Stimulated activated CD4-positive, alpha-beta T cell treated with anti-CD3 and anti-CD28 coated beads, Interleukin-4, amount 100 ng/mL, for 48 hours (primary cell): Measurements from ENCODE around the gene CDX1.

Source experiments
- DNase-seq, 2 donors: peaks; one replicate each; pipeline ENCODE4 v3.0.0-alpha.2; 2020; ENCODE audit warnings: low read depth in 2 of 2

The CDX1 gene

DNA sequence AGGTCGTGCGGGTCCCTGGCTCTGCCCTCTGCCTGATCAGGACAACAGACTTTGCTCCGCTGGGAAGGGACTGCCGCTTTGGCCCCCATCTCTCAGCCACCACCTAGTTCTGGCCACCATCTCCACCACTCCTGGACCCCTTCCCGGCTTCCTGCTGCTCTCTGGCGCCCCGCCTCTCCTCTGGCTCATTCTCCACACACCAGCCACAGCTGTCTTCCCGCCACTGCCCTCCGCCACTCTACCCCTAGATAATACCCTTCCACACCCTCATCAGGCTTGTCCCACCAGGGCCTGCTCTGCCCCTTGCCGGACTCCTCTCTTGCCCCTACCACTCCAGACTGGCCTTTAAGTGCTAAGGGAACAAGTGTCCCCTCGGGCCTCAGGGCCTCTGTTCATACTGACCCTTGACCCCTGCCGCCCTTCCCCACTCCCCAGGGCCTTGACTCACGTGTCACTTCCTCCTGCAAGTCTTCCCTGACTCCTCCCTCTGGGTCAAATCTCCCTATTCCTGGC lies 3.0 kb upstream of the CDX1 start:
- no peak for DNase-seq

DNA sequence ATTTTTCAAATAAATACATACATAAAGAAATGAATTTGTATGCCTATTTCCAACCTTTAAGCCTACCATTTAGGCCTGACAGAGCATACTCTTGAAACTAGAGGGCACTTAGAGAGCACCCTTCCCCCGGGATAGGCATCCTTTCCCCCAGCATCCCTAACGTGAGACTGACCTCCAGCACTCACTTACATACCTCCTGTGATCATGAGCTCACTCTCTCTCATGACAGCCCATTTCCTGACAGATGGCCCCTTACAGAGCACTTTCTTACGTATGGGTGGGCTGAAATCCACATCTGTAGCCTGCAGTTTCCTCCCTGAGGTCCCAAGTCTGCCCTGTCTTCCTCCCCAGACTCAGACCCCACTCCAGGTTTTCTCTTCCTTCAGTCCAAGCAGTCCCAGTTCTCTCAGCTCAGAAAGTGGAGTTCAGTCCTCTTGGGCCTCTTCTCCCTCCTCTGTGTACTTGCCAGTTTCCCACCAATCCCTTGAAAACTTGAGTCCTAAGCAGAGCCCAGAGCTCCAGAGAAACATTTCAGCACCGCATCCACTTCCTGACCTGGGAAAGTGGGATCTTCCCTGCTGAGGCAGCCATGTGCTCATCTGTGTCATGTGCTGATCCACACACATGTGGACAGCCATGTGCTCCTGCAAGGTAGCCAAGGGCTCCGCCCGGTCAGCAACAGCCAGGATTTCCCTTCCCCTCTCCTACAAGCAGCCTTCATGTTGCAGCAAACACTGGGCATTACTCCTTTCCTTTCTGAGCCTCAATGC lies 2.2 kb upstream of the CDX1 start:
- DNase-seq, result no peak

DNA sequence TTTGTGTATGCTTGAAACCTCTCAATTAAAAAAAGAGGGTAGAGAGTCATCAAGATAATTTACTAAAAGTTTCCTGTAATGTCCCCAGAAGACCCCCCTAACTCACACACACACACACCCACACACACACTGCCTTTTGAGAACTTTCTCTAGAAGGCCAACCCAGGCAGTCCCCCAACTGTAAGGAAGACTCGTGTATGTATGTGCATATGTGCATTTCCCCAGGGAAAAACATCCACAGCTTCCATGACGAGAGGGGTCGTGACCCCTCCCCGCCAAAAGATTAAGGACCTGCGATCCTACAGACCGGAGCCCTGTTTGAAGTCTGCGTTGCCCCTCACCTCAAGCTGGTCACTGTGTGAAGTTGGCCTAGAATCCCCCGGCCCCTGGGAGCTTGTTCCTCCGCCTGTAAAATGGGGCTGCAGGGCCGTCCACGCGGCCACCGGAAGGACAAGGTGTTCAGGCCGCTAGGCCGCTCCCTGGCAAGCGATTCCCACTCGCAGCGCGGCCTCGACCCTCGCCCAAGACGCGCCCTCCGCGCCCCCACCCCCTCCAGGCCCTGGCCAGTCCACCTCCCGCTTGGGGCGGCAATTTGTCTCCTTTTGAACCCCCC lies 435 bp upstream of the CDX1 start:
- no peak for DNase-seq

DNA sequence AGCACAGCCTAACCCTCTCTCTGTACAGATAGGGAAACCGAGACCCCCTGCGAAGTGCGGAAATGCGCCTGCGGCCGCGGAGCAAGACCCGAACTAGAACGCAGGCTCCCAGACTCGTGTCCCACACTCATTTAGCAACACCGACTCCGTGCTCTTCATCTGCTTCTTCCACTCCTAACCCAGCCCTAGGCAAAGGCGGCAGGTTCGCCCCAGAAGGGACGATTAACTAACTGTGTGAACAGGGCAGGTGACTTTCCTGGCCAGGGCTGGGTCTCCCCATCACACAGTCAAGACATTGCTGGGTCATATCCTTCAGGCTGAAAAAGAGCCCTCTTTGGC lies 903 bp downstream of the CDX1 start:
- DNase-seq, result no peak

DNA sequence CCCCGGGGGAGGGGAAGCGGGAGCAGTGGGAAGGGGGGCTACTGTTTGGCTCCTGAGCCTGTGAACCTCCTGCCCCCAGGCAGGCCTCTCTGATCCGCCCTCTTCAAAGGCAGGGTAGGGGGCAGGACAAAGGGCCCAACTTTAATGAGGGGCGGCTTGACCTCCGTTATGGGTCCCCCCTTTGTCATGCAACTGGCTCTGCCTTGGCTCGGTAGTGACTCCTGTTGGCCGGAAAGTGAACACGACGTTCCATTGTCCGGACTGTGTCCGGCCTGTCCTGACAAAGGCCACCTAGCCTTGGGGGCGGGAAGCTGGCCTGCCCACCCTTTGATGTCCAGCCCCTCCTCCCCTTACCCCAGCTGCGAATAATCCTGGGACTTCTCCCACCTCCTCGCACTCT lies 1.3 kb downstream of the CDX1 start:
- no peak for DNase-seq

DNA sequence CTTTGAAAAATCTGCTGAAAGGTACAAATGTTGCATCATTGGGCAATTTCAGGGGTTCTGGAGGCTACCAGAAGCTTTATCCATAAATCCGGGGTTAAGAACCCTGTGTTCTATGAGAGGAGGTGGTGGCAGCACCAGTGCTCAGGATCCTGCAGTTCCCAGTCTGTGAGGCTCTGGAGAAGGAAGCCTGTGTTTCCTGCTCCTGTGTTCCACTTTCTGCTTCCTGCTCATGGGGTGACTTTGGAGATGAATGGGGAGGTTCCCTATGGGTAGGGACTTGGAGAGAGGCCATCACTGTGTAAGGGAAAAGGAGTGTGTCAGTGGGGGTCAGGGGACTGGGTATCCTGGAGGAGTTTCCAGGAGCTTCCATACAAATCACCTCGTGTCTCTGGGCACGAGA lies 2.3 kb downstream of the CDX1 start:
- DNase-seq, result no peak

DNA sequence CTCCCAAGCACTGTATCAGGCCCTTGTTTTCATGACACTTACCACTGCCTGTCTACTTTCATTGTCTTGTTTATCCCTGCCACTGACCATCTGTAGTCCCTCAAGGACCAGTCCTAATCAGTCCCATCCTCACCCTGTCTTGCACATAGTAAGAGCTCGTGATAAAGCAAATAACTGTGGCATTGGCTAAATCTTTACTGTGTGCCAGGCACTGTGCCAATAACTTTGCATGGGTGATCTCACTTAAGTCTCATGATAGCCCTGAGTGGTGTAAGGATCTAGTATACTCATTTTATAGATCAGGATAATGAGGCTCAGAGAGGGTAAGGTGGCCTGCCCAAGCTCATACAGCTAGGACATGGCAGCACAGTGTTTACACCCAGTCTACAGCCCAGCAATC lies 5.6 kb downstream of the CDX1 start:
- DNase-seq, result no peak

DNA sequence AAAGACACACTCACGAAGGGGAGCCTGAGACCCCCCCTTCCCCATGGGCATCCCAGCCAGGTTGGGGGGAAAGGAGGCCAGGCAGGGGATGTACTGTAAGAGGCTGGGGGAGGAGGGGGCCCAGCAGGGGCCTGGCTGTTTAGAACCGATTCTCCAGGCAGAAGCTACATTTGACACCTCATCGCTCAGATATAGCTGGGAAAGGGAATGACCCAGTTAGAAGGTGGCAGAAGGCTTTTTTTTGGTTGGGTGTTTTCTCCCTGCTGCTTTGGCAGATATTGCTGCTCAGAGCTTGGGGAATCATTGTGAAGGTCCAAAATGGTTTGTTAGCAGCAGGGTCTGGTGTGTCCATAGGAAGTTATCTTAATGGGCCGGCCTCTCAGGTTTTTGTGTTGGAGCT lies 6.0 kb downstream of the CDX1 start:
- no peak for DNase-seq

DNA sequence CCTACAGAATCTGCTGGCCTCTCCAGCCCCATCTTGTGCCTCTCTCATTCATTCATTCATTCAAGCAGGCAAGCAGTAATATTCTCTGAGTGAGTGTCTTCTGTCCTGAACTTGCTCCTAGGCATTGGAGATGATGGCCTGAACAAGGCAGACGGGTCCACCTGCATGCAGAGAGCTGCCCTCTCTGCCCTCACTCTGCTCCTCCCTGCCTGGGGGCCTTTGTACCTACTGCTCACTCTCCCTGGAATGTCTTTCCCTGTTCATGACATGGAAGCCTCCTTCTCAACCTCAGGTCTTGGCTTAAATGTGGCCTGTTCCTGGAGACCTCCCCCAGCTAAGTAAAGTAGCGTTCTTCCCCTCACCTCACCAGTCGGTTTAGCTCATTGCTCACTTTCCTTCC lies 6.6 kb downstream of the CDX1 start:
- no peak for DNase-seq

DNA sequence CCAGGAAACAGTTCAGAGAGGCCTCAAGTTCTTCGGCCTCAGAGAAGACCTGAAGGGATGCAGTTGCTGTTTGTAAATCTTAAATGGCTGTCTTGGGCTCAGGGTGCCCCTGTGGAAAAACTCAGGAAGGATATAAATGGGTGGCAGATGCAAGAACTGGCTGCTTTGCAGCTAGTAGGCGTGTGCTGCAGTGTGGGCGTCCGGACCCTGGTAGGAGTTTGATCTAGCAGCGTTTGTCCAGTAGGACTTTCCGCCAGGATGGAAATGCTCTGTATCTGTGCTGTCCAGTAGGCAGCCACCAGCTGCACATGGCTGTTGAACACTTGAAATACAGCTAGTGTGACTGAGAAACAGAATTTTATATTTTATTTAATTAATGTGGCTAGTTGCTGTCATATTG lies 7.7 kb downstream of the CDX1 start:
- DNase-seq, result no peak

DNA sequence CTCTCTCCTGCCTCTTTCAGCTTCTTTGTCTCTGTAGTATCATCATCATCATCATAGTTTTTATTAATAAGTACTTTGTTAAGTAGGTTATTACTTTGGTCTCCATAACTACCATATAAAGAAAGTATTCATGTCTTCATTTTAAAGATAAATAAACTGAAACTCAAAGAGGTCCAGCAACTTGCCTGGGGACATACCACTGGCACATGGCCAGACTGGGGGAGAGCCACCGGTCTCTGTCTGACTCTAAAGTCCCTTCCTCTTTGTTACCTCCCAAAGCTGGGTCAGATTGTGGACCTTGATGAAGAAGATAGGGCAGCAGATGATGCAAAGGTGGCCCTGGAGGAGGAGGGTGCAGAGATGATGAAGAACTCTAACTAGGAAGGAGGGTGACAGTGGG lies 8.5 kb downstream of the CDX1 start:
- no peak for DNase-seq

DNA sequence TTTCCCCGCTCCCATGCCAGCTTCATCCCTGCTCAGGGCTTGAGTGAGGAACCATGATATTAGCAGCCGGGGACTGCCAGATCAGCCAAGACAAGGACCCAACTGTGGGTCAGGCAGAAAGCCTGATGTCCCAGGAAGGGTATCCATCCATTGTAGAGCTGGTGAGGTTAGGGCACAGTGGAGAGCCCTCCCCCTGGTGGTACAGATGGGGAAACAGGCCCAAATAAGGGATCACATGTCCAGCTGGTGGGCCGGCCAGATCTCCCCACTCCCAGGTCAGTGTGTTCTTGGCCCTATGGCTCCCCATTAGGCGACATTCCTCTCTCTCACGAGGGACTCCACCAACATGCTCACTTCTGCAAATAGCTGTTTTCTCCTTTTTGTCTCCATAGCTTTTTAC lies 9.0 kb downstream of the CDX1 start:
- DNase-seq, result no peak

DNA sequence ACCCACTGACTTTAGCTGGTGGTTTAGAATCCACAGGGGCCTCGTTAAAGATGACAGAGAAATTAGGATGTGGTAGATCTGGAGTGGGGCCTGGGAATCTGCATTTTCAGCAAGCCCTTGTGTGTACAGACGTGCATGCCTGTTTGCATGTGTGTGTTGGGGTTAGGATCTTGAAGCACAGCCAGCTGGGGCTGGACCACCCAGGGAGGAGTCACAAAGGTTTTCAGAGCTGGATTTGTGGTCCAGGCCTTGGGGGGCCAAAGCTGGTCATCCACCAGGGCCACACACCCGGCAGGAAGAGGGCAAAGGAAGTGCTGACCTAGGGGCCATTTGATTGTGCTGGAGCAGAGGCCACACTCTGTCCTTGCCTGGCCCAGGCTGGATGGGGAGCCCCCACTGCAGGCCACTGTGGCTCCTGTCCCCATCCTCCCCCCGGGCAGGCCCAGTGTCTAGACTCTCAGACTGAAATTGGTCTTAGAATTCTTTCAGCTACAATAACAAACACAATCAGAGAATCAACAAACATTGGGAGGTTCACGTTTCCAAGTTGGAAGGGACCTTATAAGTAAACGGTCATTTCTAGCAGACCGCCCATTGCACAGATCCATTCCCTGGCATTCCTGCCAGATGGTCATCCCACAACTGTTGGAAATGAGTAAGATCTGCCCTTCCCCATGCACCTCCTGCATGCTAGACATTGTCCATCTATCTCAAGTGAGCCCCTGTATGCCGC lies 10.3 kb downstream of the CDX1 start:
- no peak for DNase-seq

DNA sequence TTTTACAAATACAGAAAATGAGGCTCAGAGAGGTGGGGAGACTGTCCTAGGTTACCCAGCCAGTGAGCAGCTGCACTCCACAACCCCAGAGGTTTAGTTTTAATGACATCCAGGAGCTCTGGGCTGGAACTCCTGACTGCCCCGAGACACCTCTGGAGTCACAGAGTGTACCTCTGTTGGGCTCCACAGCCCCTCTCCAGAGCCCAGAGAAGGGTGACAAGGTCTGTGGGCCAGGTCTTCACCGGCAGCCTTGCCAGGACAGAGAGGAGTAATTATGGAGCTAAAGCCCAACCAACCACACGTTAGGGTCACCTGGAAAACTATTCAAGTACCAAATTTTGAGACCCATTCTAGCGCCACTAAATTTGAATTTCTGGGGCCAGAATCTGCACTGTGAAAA lies 11.1 kb downstream of the CDX1 start:
- no peak for DNase-seq

DNA sequence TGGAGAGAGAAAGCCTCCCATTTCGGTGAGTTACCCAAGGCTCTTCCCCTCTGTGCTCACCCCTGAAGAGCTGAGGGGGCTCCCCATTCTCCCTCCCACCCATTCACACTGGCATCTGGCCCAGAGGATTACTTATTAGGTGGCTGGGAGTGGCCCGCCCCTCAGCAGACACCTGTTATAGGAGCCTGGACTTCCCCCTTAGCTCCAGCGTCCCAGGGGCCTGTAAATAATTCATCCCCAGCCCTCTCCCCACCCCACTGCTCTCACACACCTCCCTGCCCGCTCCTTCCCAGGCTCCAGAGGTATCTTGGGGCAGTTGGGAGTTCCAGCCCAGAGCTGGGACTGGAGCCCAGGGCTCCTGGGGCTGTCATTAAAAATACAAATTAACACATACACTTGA lies 11.7 kb downstream of the CDX1 start:
- no peak for DNase-seq

DNA sequence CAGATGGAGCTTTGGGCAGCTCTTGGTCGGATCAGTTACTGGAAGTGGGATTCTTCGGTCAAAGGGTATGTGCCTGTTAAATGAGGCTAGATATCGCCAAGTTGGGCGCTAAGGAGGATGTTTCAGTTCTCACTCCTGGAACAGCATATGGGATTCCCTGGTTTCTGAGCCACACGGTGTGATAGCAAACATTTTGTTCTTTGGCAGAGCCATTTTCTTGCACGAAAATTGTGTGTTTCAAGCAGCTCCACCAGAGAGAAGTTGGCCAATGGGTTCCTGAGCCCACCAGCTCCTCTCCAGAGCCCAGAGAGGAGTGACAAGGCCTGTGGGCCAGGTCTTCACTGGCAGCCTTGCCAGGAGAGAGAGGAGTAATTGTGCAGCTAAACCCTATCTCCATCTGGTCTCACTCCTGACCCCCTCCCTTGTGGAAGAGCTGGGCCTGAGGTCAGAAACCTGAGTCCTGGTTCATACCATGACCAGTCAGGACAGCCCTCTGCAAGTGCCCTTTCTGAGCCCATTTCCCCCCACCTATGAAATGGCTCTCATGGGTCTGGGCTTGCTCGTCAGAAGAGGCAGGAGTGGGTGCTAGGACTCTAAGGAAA lies 12.5 kb downstream of the CDX1 start:
- DNase-seq, result no peak

DNA sequence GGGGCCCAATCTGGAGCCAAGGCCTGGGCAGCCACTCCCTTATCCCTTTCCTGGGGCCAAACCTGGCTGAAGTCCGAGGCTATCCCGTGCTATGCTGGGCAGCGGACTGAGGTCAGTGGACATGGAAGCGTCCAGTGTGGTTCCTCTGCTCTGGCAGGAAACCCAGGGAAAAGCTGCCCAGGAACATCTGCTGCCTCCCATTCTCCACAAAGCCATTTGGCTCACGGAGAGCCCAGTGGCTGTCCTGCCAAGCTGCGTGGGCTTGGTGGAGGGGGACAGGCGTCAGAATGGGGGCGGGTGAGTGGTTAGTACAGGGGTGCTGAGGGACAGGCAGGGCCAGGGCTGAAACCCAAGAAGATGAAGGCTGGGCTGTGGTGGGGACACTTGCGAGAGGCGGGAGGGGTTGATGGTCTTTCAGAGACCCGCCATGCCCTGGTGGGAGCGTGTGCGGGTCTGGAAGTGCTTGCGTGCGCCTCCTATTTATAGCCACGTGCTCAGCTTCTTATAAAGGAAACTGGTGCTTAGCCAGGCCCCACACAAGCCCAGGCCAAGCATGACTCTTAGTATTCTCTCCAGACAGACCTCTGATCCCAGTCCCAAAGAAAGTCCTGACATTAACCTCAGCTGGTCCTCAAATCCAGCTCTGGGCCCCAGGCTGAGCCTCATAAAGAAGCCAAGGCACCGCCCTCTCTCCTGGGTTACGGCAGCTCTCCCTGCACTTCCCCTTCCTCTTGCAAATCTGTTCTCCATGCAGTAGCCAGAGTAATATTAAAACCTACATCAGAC lies 13.9 kb downstream of the CDX1 start:
- no peak for DNase-seq

DNA sequence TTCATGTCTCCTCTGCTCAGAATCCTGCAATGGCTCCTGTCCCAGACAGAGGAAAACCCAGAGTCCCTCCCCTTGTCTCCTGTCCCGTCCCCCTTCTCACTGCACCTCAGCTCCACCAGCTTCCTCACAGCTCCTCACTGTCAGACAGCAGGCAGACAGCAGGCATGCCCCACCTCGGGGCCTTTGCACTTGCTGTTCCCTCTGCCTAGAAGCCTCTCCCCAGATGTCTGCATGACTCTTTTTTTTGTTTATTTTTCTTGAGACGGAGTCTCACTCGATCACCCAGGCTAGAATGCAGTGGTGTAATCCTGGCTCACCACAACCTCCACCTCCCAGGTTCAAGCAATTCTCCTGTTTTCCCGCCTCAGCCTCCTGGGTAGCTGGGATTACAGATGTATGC lies 14.4 kb downstream of the CDX1 start:
- DNase-seq, result no peak

DNA sequence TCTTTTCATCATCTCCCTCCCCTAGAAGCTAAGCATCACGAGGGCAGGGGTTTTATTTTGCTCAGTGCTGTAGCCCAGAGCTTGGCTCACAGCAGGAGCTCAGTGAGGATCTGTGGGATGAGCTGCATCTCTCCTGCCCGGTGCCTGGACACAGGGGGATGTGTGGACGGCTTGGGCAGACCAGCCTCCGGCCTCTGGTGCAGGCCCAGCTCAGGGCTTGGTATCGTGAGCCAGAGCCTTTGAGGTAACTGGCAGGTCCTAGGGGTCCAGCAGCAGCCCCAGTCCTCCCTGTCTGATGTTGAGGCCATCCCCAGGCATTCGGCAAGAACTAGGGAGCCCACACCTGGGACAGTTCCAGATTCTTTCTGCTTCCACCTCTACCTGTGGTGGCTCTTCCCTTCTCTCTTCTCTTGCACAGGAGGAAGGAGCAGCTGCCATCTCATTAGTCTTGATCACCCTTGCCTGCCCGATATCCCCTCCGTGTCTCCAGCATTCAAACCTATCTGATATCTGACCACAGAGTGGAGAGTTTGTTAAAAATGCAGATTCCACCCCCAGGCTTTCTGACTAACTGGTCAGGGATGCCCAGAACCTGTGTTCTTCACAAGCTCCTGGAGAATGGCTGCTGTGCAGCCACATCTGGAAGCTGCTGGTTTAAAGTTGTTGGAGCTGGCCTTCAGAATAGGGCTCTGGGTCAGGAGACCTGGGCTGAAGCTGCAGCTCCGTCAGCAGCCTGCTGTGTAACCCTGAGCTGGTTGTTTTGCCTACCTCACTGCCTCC lies 15.4 kb downstream of the CDX1 start:
- DNase-seq, result no peak

DNA sequence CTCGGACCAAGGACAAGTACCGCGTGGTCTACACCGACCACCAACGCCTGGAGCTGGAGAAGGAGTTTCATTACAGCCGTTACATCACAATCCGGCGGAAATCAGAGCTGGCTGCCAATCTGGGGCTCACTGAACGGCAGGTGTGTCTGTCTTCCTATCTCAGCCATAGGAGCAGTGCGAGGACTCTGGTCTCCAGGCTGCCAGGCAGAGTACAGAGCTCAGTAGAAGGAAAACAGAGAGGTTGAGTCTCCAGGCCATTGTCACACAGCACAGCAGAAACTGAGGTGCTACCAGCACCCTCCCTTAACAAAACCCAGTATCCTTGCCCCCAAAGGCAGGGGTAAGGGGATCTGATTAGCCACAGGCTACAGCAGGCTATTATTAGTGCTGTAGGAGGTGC lies 16.2 kb downstream of the CDX1 start:
- no peak for DNase-seq

DNA sequence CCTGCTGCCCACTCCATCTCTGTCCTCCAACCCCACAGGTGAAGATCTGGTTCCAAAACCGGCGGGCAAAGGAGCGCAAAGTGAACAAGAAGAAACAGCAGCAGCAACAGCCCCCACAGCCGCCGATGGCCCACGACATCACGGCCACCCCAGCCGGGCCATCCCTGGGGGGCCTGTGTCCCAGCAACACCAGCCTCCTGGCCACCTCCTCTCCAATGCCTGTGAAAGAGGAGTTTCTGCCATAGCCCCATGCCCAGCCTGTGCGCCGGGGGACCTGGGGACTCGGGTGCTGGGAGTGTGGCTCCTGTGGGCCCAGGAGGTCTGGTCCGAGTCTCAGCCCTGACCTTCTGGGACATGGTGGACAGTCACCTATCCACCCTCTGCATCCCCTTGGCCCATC lies 16.9 kb downstream of the CDX1 start:
- no peak for DNase-seq
